ENCODE measurements around the gene KCNQ2. TPM values are rescaled to one million over a fixed set of nuclear protein-coding genes. Genes with fewer than 3 reads are reported as not detected.

KCNQ2 gene
- total and polyA plus RNA-seq, 8 donors: 0.54 to 12.5 (median 1.5) TPM

- H3K27ac ChIP-seq: no peak overlapping the region
- H3K9me3 ChIP-seq: no peaks in the 10 kb centered on the region
- H3K36me3 ChIP-seq: no peaks in the 10 kb centered on the region
- TF ChIP-seq CTCF (IDR thresholded peaks at IDR 0.05): no peak
- no peak for DNase-seq
- FAIRE-seq: no peak
- H3K27me3 ChIP-seq: peaks cover 0 to 14% (median 1%) of the 10 kb centered on the region in 4 donors
- intact Hi-C loops (cut with DNase I): no loop called here
- 30 to 35% methylated on average over 32 to 35 of the region's 35 CpGs for WGBS, 2 donors
- H3K4me1 ChIP-seq: no peaks in the 10 kb centered on the region
- H3K4me3 ChIP-seq: no peak overlapping the region
- ATAC-seq: no peak
Measured at GRCh38 chr20:63454731-63455567, 17.5 kb downstream of the KCNQ2 start.

GRCh38 chr20:63452821-63453523, 19.5 kb downstream of the KCNQ2 start:
- H3K36me3 ChIP-seq: no peaks in the 10 kb centered on the region
- peak in 2 of 4 donors; percentile 10 to 17 for ATAC-seq
- no peak for FAIRE-seq
- H3K4me3 ChIP-seq: no peak overlapping the region
- H3K9me3 ChIP-seq: no peaks in the 10 kb centered on the region
- no peak for TF ChIP-seq CTCF (IDR thresholded peaks at IDR 0.05)
- H3K4me1 ChIP-seq: no peaks in the 10 kb centered on the region
- intact Hi-C loops (cut with DNase I): no loop called here
- 36 to 47% methylated on average over 39 to 46 of the region's 46 CpGs for whole genome bisulfite sequencing, 2 donors
- H3K27ac ChIP-seq: no peak overlapping the region
- DNase-seq: no peak
- peaks cover 0 to 11% (median 1%) of the 10 kb centered on the region in 4 donors for H3K27me3 ChIP-seq

GRCh38 chr20:63452341-63452740, 20.1 kb downstream of the KCNQ2 start:
- TF ChIP-seq CTCF (IDR thresholded peaks at IDR 0.05): no peak
- H3K4me3 ChIP-seq: no peak overlapping the region
- ATAC-seq (no peak), DNase-seq (no peak), FAIRE-seq (no peak)
- no peak overlapping the region for H3K27ac ChIP-seq
- WGBS, 2 donors: 59 to 71% methylated on average over 18 to 20 of the region's 20 CpGs
- intact Hi-C loops (cut with DNase I): no loop called here
- no peaks in the 10 kb centered on the region for H3K36me3 ChIP-seq
- peaks cover 0 to 11% (median 1%) of the 10 kb centered on the region in 4 donors for H3K27me3 ChIP-seq
- H3K4me1 ChIP-seq: no peaks in the 10 kb centered on the region
- no peaks in the 10 kb centered on the region for H3K9me3 ChIP-seq

GRCh38 chr20:63451821-63452220, 20.6 kb downstream of the KCNQ2 start:
- 65 to 71% methylated on average over 16 to 17 of the region's 17 CpGs for WGBS, 2 donors
- no peak overlapping the region for H3K4me3 ChIP-seq
- H3K27ac ChIP-seq: no peak overlapping the region
- peaks cover 0 to 11% (median 1%) of the 10 kb centered on the region in 4 donors for H3K27me3 ChIP-seq
- ATAC-seq: no peak
- no peak for FAIRE-seq
- DNase-seq: no peak
- no peak for TF ChIP-seq CTCF (IDR thresholded peaks at IDR 0.05)
- intact Hi-C loops (cut with DNase I): no loop called here
- no peaks in the 10 kb centered on the region for H3K36me3 ChIP-seq
- no peaks in the 10 kb centered on the region for H3K9me3 ChIP-seq
- H3K4me1 ChIP-seq: no peaks in the 10 kb centered on the region
